ENCODE results near the gene CNTN4. TPM values are rescaled to one million over a fixed set of nuclear protein-coding genes. Genes with fewer than 3 reads are reported as not detected.

The CNTN4 gene
- total RNA-seq, 2 experiments from 2014 or later: not detected

DNA sequence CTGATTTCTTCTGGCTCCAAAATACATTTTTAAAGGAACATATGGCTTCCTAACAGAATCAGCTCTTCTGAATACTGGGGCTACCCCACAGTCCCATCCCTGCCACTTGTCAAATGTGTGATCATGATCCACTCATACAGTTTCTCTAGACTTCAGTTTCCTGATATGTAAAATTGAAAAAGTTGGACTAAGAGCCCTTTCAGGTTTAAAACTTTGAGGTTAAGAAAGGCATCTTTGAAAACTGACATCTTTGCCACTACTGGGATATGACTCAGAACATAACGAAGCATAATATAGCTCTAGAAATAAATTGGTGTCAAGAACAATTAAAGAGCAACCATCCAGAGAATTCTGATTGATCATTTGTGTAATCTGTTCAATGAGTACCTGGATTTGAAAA lies 763.3 kb downstream of the CNTN4 start:
- H3K4me1 Mint-ChIP-seq: no peaks in the 10 kb centered on the region
- CTCF ChIA-PET: no interaction called here
- no peaks in the 10 kb centered on the region for H3K36me3 Mint-ChIP-seq
- ATAC-seq: no peak
- H3K27me3 Mint-ChIP-seq: peaks cover 2% of the 10 kb centered on the region
- no peak for DNase-seq
- H3K9me3 Mint-ChIP-seq (ENCODE audit: low read depth): no peaks in the 10 kb centered on the region
- no peak overlapping the region for H3K4me3 Mint-ChIP-seq
- no peak overlapping the region for H3K27ac Mint-ChIP-seq

DNA sequence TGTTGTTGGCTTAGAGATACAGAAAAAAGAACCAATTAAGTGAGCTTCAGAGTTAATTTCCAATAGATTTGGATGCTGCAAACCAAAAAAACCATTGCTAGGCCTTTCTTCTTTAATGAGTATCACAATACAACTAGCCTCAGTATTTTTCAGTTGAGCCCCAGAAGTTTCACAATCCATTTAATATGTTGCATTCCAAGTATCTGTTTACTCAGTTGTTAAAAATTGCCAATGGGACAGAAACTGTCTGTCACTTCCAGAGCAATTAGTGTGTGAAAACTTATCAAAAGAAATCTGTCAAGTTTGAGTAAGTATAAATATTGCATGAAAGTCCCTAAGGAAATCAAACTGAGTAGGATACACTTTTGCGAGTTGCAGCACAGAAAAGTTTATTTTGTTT lies 763.7 kb downstream of the CNTN4 start:
- Mint-ChIP-seq H3K4me1 (no peaks in the 10 kb centered on the region), H3K27ac (no peak overlapping the region), H3K4me3 (no peak overlapping the region), H3K9me3 (ENCODE audit: low read depth) (no peaks in the 10 kb centered on the region), H3K36me3 (no peaks in the 10 kb centered on the region), H3K27me3 (peaks cover 2% of the 10 kb centered on the region)
- DNase-seq (no peak), ATAC-seq (no peak)
- CTCF ChIA-PET: no interaction called here

DNA sequence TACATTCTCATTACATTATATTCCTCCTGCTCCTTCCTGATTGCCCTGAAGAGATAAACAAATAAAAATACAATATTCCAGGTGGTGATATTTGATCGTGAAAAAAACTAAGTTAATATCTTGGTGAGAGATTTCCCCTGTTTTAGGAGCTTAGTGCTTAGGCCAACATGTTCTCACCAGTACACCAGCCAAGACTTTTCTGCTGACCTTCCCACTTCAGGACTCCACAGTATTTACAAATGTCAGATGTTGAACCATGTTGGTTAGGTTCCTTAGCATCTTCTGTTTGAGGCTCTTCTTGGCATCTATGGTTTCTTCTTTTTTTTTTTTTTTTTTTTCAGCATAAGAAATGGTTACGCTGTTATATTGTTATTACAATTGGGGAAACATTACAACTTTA lies 764.5 kb downstream of the CNTN4 start:
- Mint-ChIP-seq H3K4me3 (no peak overlapping the region), H3K27me3 (peaks cover 4% of the 10 kb centered on the region), H3K9me3 (ENCODE audit: low read depth) (no peaks in the 10 kb centered on the region), H3K4me1 (no peaks in the 10 kb centered on the region), H3K27ac (no peak overlapping the region), H3K36me3 (no peaks in the 10 kb centered on the region)
- no peak for ATAC-seq
- DNase-seq: no peak
- CTCF ChIA-PET: no interaction called here

DNA sequence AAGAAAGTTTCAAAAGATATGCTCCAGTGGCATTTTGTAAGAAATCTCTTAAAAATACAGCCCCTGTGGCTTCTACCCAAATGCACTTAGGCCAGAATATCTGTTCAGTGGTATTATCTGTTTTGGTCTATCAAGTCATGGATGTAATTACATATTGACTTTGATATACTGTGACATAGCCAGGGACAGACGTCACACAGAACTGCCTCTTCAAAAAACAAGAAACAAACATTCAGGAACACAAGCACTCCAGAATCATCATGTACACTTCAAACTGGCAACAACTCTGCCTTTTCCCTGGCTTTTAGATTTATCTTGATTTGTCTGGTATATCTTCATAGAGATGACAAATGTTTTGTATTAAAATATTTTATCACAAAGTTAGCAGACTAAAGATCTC lies 771.2 kb downstream of the CNTN4 start:
- CTCF ChIA-PET: no interaction called here

DNA sequence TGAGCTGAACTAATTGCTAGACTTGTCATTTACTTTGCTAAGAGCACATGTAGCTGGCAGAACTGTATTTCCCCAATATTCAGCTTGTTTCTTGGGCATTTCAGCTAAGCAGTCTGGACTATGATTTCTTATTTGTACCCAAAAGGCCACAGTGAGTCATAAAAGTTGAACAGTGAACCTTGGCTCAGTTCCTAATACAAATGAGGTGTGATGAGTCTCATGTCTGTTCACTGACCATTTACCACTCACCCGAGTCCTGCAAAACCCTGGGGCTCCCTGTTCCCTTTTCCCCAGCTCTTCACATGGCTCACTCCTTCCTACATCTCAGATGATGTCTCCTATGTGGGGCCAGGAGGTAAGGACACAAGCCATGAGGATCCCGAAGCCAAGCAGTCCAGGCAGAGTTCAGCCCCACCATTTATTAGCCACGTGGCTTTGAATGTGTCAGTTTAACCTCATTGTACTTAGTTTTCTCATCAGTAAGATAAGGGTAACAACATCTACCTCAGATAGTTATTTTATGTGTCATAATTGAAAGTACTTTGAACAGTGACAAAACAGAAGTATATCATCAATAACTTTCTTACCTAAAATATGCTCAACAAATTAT lies 772.2 kb downstream of the CNTN4 start:
- DNase-seq (no peak), ATAC-seq (no peak)
- Mint-ChIP-seq H3K4me3 (no peak overlapping the region), H3K4me1 (no peaks in the 10 kb centered on the region), H3K27ac (no peak overlapping the region), H3K27me3 (peaks cover 13% of the 10 kb centered on the region), H3K36me3 (no peaks in the 10 kb centered on the region), H3K9me3 (ENCODE audit: low read depth) (no peaks in the 10 kb centered on the region)
- CTCF ChIA-PET: no interaction called here

More for the DNA sequence above, 771.2 kb downstream of the CNTN4 start:
- H3K27ac Mint-ChIP-seq: no peak overlapping the region
- no peaks in the 10 kb centered on the region for H3K9me3 Mint-ChIP-seq (ENCODE audit: low read depth)
- ATAC-seq (no peak), DNase-seq (no peak)
- H3K27me3 Mint-ChIP-seq: peaks cover 13% of the 10 kb centered on the region
- H3K4me3 Mint-ChIP-seq: no peak overlapping the region
- H3K4me1 Mint-ChIP-seq: no peaks in the 10 kb centered on the region
- no peaks in the 10 kb centered on the region for H3K36me3 Mint-ChIP-seq

DNA sequence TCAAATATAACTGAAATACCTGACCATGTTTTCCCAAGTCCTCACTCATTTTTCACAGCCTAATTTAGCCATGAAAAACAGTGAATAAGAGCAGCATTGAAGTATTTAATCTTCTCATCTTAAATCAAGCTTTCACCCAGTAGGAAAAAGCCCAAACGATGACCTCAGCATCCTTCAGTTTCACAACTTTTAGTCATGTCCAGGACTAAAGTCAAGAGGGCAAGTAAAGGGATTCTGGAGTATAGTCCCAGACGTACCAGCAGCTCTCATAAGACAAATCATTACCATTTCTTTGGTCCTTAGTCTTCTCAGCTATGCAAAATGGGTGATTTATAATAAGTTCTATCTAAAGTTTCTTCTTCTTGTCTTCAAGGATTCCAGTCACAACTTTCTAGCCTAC lies 774.2 kb downstream of the CNTN4 start:
- H3K36me3 Mint-ChIP-seq: no peaks in the 10 kb centered on the region
- peaks cover 9% of the 10 kb centered on the region for H3K27me3 Mint-ChIP-seq
- ATAC-seq: no peak
- no peaks in the 10 kb centered on the region for H3K4me1 Mint-ChIP-seq
- no peak overlapping the region for H3K4me3 Mint-ChIP-seq
- no peak overlapping the region for H3K27ac Mint-ChIP-seq
- H3K9me3 Mint-ChIP-seq (ENCODE audit: low read depth): no peaks in the 10 kb centered on the region
- CTCF ChIA-PET: no interaction called here
- no peak for DNase-seq

DNA sequence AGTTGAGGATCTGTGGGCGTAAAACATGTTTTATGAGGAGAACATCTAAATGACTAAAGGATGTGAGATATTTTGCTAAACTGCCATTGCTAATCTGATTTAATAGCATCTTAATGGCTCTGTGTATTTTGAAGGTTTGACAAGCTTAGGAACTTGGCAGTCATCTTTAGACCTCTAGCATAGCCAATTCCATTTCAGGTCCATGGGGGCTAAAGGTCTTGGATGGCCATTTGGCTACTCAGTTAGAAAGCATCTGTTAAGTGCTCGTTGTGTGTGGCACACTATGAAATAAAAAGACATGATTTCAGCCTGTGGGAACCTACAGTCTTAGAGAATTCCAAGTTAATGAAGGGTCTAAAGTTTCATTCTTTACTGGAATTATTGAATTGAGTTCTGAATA lies 775.3 kb downstream of the CNTN4 start:
- DNase-seq (no peak), ATAC-seq (no peak)
- Mint-ChIP-seq H3K9me3 (ENCODE audit: low read depth) (no peaks in the 10 kb centered on the region), H3K27me3 (peaks cover 9% of the 10 kb centered on the region), H3K36me3 (no peaks in the 10 kb centered on the region), H3K4me3 (no peak overlapping the region), H3K4me1 (no peaks in the 10 kb centered on the region), H3K27ac (no peak overlapping the region)
- CTCF ChIA-PET: no interaction called here

DNA sequence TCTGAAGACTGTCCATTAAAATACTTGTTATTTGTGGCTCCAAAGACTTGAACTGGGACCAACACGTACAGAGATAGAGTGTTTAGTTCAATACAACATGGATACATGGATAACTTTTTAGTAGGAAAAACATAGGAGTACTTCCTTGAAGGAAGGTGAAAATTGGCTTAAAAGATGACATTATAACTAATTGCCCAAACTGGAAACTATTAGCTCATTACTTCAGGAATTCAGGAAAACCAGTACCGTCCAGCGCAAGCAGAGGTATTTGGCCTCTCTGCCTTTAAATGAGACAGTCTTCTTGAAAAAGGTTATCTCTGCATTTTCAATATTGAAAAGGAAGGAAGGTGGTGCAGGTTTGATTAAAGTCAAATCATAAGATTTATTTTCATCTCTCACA lies 777.0 kb downstream of the CNTN4 start:
- H3K27ac Mint-ChIP-seq: no peak overlapping the region
- no peak overlapping the region for H3K4me3 Mint-ChIP-seq
- H3K27me3 Mint-ChIP-seq: peaks cover 9% of the 10 kb centered on the region
- no peaks in the 10 kb centered on the region for H3K36me3 Mint-ChIP-seq
- H3K9me3 Mint-ChIP-seq (ENCODE audit: low read depth): no peaks in the 10 kb centered on the region
- no peak for ATAC-seq
- CTCF ChIA-PET: no interaction called here
- no peak for DNase-seq
- no peaks in the 10 kb centered on the region for H3K4me1 Mint-ChIP-seq

DNA sequence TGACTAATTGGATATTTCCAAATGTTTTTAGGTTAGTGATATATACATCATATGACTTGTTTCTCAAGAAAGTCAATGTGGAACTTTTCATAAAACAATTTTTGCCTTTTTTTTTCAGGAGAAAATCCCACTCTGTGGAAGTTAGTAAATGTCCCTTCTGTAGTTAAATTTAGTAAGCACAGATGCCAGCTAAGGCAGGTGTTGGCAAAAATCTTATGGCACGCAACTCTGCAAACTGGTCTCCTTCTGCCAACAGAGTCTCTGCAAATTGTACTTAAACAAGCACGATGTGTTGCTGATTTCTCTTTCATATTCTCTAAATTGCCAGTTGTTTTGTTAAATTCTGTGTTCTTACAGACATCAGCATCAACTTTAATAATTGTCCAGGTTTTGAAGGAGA lies 777.7 kb downstream of the CNTN4 start:
- ATAC-seq (no peak), DNase-seq (no peak)
- CTCF ChIA-PET: no interaction called here
- Mint-ChIP-seq H3K4me1 (no peaks in the 10 kb centered on the region), H3K4me3 (no peak overlapping the region), H3K27ac (no peak overlapping the region), H3K27me3 (peaks cover 9% of the 10 kb centered on the region), H3K9me3 (ENCODE audit: low read depth) (no peaks in the 10 kb centered on the region), H3K36me3 (no peaks in the 10 kb centered on the region)

DNA sequence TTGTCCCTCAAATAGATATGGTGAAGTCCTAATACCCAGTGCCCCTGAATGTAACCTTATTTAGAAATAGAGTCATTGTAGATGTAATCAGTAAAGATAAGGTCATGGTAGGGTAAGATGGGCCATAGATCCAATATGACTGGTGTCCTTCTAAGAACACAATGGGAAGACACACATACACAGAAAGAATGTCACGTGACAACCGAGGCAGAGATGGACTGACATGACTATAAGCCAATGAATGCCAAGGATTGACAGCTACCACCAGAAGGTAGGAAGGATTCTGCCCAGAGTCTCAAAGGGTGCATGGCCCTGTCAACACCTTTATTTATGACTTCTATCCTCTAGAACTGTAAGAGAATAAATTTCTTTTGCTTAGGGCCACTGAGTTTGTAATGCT lies 780.4 kb downstream of the CNTN4 start:
- no peak for ATAC-seq
- H3K36me3 Mint-ChIP-seq: no peaks in the 10 kb centered on the region
- H3K9me3 Mint-ChIP-seq (ENCODE audit: low read depth): no peaks in the 10 kb centered on the region
- H3K27me3 Mint-ChIP-seq: peaks cover 2% of the 10 kb centered on the region
- no peak overlapping the region for H3K4me3 Mint-ChIP-seq
- H3K4me1 Mint-ChIP-seq: no peaks in the 10 kb centered on the region
- CTCF ChIA-PET: interaction anchor here (0.7 kb wide), 1 partner anchor 1949 kb away, joined by 3 read pairs; no protein-coding TSS in a partner anchor
- no peak overlapping the region for H3K27ac Mint-ChIP-seq
- no peak for DNase-seq

DNA sequence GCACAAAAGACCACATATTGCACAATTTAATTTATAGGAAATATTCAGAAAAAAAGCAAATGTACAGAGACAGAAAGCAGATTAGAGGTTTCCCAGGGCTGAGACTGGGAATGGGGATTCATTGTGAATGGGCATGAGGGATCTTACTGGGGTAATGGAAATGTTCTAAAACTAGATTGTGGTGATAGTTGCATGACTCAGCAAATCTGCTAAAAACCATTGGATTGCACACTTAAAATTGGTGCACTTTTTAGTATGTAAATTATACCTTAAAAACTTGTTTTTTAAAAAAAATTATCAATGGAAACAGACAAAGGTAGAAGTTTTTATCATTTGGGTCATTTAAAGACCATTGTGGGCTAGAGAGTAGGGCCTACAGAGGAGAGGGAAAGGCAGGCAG lies 780.9 kb downstream of the CNTN4 start:
- H3K9me3 Mint-ChIP-seq (ENCODE audit: low read depth): no peaks in the 10 kb centered on the region
- H3K27me3 Mint-ChIP-seq: no peaks in the 10 kb centered on the region

DNA sequence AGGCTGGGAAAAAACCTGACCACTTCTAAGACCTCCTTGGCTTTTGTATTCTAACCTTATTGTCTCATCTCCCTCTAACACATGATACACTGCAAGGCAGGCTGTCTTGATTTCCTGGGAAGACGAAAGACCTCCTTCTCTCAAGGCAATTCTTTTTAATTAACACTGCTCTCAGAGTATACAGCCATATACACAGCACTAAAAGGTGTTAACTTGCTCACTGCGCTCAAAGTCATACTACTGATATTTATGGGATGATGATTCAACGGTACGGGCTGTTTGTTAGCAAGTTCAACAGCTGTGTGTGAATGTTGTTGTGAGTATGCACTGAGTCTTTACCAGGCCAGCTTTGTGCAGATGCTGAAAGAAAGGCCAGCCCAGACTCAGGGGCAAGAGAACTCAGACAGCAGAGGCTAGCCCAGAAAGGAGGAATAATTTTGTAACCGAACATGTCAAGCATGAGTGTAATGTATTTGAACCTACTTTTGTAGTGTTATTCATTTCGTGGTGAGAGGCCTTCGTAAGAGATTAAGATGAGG lies 781.6 kb downstream of the CNTN4 start:
- Mint-ChIP-seq H3K4me3 (no peak overlapping the region), H3K9me3 (ENCODE audit: low read depth) (no peaks in the 10 kb centered on the region), H3K4me1 (no peaks in the 10 kb centered on the region), H3K27me3 (no peaks in the 10 kb centered on the region), H3K27ac (no peak overlapping the region), H3K36me3 (no peaks in the 10 kb centered on the region)
- ATAC-seq (no peak), DNase-seq (no peak)
- CTCF ChIA-PET: no interaction called here

More for the DNA sequence above, 780.9 kb downstream of the CNTN4 start:
- H3K27ac Mint-ChIP-seq: no peak overlapping the region
- no peak for ATAC-seq
- CTCF ChIA-PET: no interaction called here
- no peak for DNase-seq
- no peaks in the 10 kb centered on the region for H3K4me1 Mint-ChIP-seq
- H3K4me3 Mint-ChIP-seq: no peak overlapping the region
- H3K36me3 Mint-ChIP-seq: no peaks in the 10 kb centered on the region

DNA sequence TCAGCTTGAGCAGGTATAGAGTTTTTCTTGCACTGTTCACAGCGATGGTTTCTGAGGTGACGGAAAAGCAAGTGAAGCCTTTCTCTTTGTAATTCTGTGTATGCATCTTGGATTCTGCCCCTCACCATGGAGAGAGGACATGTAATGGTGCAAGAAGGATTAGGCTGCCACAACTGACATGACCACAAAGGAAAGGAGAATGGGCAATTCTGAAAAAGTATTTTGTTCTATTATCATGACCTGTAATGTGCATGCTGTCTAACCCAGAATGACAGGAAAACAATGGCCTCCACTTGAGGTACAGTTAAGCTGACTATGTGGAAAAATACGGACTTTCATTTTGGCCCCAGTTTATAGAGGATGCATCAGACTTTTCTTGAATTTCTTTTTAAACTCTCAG lies 784.6 kb downstream of the CNTN4 start:
- no peaks in the 10 kb centered on the region for H3K9me3 Mint-ChIP-seq (ENCODE audit: low read depth)
- no peak overlapping the region for H3K4me3 Mint-ChIP-seq
- H3K27me3 Mint-ChIP-seq: peaks cover 3% of the 10 kb centered on the region
- no peaks in the 10 kb centered on the region for H3K4me1 Mint-ChIP-seq
- ATAC-seq (no peak), DNase-seq (no peak)
- H3K36me3 Mint-ChIP-seq: no peaks in the 10 kb centered on the region
- no peak overlapping the region for H3K27ac Mint-ChIP-seq
- CTCF ChIA-PET: no interaction called here

DNA sequence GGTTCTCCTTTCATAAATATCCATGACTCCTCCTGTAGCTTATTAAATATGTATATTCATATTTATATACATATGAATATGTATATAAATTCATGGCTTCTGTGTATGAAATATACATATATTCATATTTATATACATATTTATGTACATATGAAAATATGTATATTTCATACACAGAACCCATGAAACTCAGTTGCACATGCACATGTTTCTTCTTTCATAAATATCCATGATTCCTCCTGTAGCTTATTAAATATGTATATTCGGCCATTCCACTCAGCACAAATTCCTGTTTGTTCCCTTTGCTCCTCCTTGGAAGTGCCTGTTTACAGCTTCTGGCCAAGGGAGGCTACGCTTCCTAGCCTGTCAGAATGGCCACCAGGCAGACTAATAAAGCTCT lies 789.9 kb downstream of the CNTN4 start:
- ATAC-seq (no peak), DNase-seq (no peak)
- H3K36me3 Mint-ChIP-seq: no peaks in the 10 kb centered on the region
- no peaks in the 10 kb centered on the region for H3K9me3 Mint-ChIP-seq (ENCODE audit: low read depth)
- CTCF ChIA-PET: no interaction called here
- no peaks in the 10 kb centered on the region for H3K4me1 Mint-ChIP-seq
- no peak overlapping the region for H3K4me3 Mint-ChIP-seq
- no peak overlapping the region for H3K27ac Mint-ChIP-seq
- peaks cover 5% of the 10 kb centered on the region for H3K27me3 Mint-ChIP-seq

DNA sequence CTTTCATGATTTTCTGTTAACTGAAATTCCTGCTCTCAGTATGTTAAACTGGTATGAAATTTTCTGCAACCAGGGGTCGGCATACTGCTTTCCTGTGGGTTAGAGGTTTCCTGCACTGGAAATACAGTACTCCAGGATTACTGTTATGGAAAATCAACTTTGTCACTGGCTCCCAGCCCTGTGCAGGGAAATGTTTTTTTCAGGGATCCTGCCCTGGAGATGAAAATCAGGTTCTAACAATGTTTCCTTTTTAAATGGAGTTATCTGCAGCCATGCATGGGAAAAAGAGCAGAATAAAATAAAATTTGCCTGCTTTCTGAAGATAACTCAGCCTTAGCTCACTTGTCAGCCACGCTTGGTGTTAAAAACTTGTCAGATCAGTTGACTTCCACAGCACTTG lies 791.1 kb downstream of the CNTN4 start:
- H3K4me3 Mint-ChIP-seq: no peak overlapping the region
- H3K27ac Mint-ChIP-seq: no peak overlapping the region
- H3K9me3 Mint-ChIP-seq (ENCODE audit: low read depth): no peaks in the 10 kb centered on the region
- no peak for ATAC-seq
- H3K27me3 Mint-ChIP-seq: peaks cover 5% of the 10 kb centered on the region
- CTCF ChIA-PET: interaction anchor here (0.6 kb wide), 1 partner anchor 321 kb away, joined by 3 read pairs; no protein-coding TSS in a partner anchor
- H3K36me3 Mint-ChIP-seq: no peaks in the 10 kb centered on the region
- H3K4me1 Mint-ChIP-seq: no peaks in the 10 kb centered on the region
- no peak for DNase-seq

Measured in activated CD8-positive, alpha-beta memory T cell treated with anti-CD3 and anti-CD28 coated beads, Interleukin-2, amount 10 ng/mL, durations not matched to agents 7 days and 5 days (primary cell).